Measurements from ENCODE around the gene PDIA5. TPM values are rescaled to one million over a fixed set of nuclear protein-coding genes. Genes with fewer than 3 reads are reported as not detected.
A peak's percentile ranks its signal among the peaks of the same experiment; 100 is the strongest.

The PDIA5 gene
- total RNA-seq, 2 donors from 2014 or later, result 34.7 to 37.7 TPM

DNA sequence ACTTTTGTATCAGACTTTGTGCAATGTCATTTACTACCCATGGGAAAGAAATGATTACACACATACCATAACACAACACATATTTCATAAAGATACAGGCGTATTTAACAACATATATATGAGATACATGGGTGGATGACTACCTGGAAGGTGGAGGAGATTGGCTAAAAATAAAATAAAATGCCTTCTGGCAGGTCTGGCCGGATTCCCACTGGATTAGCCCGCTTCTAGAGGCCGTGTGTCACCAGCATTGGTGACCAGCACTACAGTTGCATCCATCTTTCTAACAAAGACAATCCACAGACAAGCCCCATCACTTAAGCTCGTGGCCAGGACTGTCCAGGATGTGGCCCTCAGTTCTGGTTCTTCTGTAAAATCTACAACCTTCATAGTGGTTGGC, 114.0 kb downstream of the PDIA5 start:
- ATAC-seq, result no peak
- no peak for DNase-seq
- intact Hi-C loops (cut with DNase I, micrococcal nuclease), result no loop called here

DNA sequence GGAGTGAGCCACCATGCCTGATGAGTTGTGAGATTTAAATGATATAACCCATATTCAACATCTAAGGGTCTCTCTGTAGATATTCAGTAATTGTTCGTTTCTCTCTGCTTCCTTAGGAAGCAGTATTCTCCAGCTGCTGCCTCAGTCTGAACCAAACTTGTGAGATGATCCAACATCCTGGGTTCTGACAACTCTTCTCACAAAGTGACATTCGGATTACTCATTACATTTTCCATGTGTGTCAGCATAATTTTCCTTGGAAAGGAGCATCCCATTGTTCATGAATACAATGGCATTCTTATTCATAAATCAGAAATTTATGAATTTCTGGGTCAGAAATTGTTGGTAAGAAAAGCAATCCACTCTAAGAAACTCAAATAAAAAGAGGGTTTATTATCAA, 119.9 kb downstream of the PDIA5 start:
- DNase-seq (no peak), ATAC-seq (no peak)
- intact Hi-C loops (cut with DNase I, micrococcal nuclease), result no loop called here

GRCh38 chr3:123188058-123188457, 121.2 kb downstream of the PDIA5 start:
- ATAC-seq, result no peak
- intact Hi-C loops (cut with DNase I, micrococcal nuclease), result no loop called here
- DNase-seq, result no peak

DNA sequence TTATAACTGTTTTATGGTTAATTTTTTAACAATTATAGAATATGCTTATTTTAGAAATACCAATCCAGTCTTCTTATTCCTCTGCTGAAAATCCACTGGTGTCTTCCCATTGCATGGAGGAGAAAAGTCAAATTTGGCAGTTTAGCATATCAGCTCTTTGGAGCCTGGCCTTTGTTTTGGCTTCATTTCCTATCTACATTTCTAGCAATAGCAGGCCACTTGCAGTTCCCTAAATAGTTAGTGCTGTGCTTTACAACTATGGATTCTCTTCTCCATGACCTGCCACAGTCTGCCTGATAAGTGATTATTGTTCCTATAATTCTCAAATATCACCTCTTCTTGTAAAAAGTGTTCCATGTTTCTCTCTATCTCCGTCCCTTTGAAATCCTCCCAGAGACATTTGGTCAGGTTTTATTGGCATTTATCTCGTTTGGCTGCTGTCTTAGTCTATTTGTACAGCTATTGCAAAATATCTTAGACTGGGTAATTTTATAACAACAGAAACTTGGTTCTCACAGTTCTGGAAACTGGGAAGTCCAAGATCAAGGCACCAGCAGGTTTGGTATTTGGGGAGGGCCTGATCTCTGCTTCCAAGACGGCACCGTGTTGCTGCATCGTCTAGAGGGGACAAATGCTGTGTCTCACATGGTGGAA, 126.8 kb downstream of the PDIA5 start:
- ATAC-seq (no peak), DNase-seq (no peak)
- intact Hi-C loops (cut with DNase I, micrococcal nuclease), result no loop called here

DNA sequence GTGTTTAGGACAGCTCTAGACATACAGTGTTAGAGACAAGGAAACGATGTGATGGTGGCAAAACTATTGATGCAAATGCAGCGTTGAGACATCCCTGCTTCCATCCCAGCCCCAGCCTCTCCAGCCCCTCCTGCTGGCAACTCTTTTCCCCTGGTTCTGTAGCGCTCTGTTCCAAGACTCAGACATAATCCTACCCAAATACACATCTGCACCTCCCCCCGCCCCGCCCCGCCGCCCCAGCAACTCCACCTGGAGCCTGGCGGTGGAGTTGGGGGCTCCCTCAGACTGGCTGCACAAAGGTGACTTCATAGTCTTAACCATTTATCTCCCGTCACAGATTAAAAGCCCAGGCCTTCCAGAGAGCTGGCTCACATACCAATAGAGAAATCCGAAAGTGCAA, 127.7 kb downstream of the PDIA5 start:
- ATAC-seq (peak; percentile 65), DNase-seq (peak in 1 of 2 donors; percentile 28)
- intact Hi-C loops (cut with DNase I, micrococcal nuclease), result no loop called here

DNA sequence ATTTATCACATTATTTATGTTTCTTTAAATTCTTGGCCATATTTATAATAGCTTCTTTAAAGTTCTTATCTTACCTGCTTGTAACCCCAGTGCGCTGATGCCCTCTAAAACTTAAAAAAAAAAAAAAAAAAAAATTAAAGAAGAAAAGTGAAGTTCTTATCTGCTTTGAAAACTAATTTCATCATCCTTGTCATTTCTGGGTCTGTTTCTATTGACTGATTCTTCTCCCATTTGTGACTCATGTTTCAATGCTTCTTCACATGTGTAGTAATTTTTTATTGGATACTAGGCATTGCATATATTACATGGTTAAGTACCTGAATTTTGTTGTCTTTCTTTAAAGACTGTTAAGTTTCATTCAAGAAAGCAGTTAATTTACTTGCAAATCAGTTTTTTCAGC, 131.5 kb downstream of the PDIA5 start:
- no peak for ATAC-seq
- no peak for DNase-seq
- intact Hi-C loops (cut with DNase I, micrococcal nuclease), result no loop called here

DNA sequence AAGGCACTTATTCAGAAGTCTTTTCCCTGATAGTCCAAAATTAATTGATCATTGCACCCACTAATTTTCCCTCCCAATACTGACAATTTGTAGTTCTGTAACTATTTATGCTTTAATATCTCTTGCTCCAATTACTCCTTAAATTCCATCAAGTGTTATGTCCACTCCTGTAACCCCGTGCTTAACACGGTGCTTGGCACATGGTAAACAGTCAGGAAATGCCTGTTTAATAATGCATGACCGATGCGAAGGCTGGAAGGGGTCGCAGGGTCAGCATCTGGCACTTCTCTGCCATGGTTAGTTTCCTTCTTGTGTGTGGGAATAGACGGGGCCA, 134.4 kb downstream of the PDIA5 start:
- DNase-seq, result no peak
- ATAC-seq, result no peak
- intact Hi-C loops (cut with DNase I, micrococcal nuclease), result no loop called here

DNA sequence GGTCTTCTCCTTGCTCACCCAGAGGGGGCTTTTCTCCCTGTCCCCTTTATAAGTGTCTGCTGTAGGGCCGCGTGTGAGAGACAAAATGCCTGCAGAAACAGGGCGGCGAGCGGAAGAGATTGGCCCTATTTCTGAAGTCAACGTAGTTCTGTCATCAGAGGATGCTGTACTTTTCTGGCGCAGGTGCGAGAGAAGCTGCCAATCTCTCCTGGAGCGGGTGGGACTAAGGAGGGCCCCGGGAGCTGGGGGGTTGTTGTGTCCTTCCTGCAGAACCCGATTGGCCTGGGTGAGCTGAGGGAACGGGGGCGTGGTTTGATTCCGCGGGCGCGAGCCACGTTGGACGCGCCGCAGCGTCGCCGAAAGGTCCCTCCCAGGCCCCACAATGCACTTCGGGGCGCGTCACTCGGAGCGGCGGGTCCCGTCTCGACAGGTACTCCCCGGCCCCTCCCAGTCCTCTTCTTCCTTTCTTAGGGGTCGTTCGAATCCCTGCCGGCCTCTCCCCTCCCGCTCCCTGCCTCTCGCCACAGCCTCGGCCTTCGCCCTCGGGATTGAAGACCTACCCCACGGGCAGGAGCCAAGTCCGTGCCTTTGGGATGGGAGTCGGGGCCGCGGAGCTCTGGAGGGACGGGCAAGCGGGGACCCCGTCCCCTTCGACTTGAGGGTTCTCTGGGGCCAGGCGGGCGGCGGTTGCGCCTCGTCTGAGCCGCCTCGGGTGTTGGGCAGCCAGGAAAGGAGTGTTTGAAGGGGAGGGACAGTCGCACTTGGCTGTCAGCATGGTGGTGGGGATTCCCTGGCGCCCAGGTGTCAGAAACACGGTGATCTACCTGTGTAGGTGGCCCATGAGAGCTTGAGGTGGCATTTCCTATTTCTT, 135.0 kb downstream of the PDIA5 start, which contains the start of gene SEC22A:
SEC22A (plus strand) TSS at position 387 of the 871 bp plus-strand sequence. CDS start 7,275 bp downstream, outside the sequence.
- intact Hi-C loops (cut with DNase I, micrococcal nuclease), result no loop called here
- ATAC-seq (peak; percentile 98), DNase-seq (peak; percentile 95 to 97)

- no peak for DNase-seq
- no peak for ATAC-seq
- intact Hi-C loops (cut with DNase I, micrococcal nuclease), result no loop called here
Observed at GRCh38 chr3:123202451-123202850, 135.6 kb downstream of the PDIA5 start.

Small RNA genes within 50 kb of the gene (microRNA-seq; reads per million reads assigned to microRNA genes)
- gene MIR7110, result 0 to 1.4 reads per million in 2 donors

Other genes starting within 250 kb of the PDIA5 start
- gene SEMA5B, start 39.3 kb upstream of the PDIA5 start, total RNA-seq, result under 1 TPM; 0.15 to 0.59 TPM
- 10 to 100 TPM; 10.4 to 12.3 TPM for gene SEC22A, start 134.9 kb downstream of the PDIA5 start, total RNA-seq

Data from left colon (tissue), 2 donors.